DMS 273 (cell line): ENCODE measurements around the gene FN1.
A peak's percentile ranks its signal among the peaks of the same experiment; 100 is the strongest.

Source experiments
- DNase-seq: peaks from one replicate; lab custom pipeline; 2025; ENCODE audit not compliant: unreplicated experiment; lab: John Stamatoyannopoulos, UW

Gene FN1

GRCh38 chr2:215442401-215442787 is 6.5 kb upstream of the FN1 start:
- peak; percentile 11 for DNase-seq

GRCh38 chr2:215441560-215442400 is 5.9 kb upstream of the FN1 start:
- no peak for DNase-seq

- DNase-seq, result no peak
Observed at GRCh38 chr2:215439980-215440512, 4.2 kb upstream of the FN1 start.

- DNase-seq, result no peak
Observed at GRCh38 chr2:215439404-215439803, 3.5 kb upstream of the FN1 start.

- DNase-seq, result no peak
Observed at GRCh38 chr2:215437614-215438013, 1.7 kb upstream of the FN1 start.

GRCh38 chr2:215436705-215437565 is 1.1 kb upstream of the FN1 start:
- DNase-seq, result peak; percentile 56

GRCh38 chr2:215435280-215435869 is 493 bp downstream of the FN1 start:
- DNase-seq, result peak; percentile 57

GRCh38 chr2:215434447-215435279 is 1.2 kb downstream of the FN1 start:
- no peak for DNase-seq

- DNase-seq, result no peak
Observed at GRCh38 chr2:215432759-215433594, 2.9 kb downstream of the FN1 start.

GRCh38 chr2:215431778-215432758 is 3.8 kb downstream of the FN1 start:
- DNase-seq, result no peak

GRCh38 chr2:215431290-215431689 is 4.6 kb downstream of the FN1 start:
- no peak for DNase-seq

GRCh38 chr2:215430528-215431187 is 5.2 kb downstream of the FN1 start:
- DNase-seq, result no peak

- no peak for DNase-seq
Observed at GRCh38 chr2:215429424-215429823, 6.4 kb downstream of the FN1 start.

- no peak for DNase-seq
Observed at GRCh38 chr2:215428060-215428910, 7.6 kb downstream of the FN1 start.

- DNase-seq, result no peak
Observed at GRCh38 chr2:215427585-215427984, 8.3 kb downstream of the FN1 start.

- no peak for DNase-seq
Observed at GRCh38 chr2:215425021-215425782, 10.7 kb downstream of the FN1 start.
